Fibroblast of lung (primary cell): Measurements from ENCODE around the gene KIF26A. TPM values are rescaled to one million over a fixed set of nuclear protein-coding genes. Genes with fewer than 3 reads are reported as not detected.

Source experiments
- DNase-seq, 2 donors: peaks; one replicate each; pipeline versions ENCODE4 v3.0.0 to v3.0.0-alpha.2; 2010; ENCODE audit warnings: low read depth in 2 of 2
- H2AFZ ChIP-seq: 2 replicates; pipeline ENCODE4 v1.5.1; 2012; ENCODE audit warnings: low read length, control low read depth, inconsistent platforms
- H3K27ac ChIP-seq: 2 replicates; pipeline ENCODE4 v1.5.1; 2011; ENCODE audit warnings: low read length, control low read depth; ENCODE audit not compliant: insufficient read depth
- H3K27me3 ChIP-seq: 2 replicates; pipeline ENCODE4 v1.5.1; 2011; ENCODE audit warnings: mild to moderate bottlenecking, low read length; ENCODE audit not compliant: control insufficient read depth, insufficient read depth
- H3K36me3 ChIP-seq: 2 replicates; pipeline ENCODE4 v1.5.1; 2011; ENCODE audit warnings: low read length; ENCODE audit not compliant: control insufficient read depth, insufficient read depth
- H3K4me1 ChIP-seq: 2 replicates; pipeline ENCODE4 v1.5.1; 2011; ENCODE audit warnings: low read length; ENCODE audit not compliant: control insufficient read depth, insufficient read depth; ENCODE audit errors: extremely low read depth
- H3K4me2 ChIP-seq: 2 replicates; pipeline ENCODE4 v1.5.1; 2011; ENCODE audit warnings: low read length, control low read depth; ENCODE audit not compliant: insufficient read depth; ENCODE audit errors: extremely low read depth
- H3K4me3 ChIP-seq, 4 experiments: fragments of 200-600 bp in 1 of 4; sonication (generic) in 1 of 4; replicated peaks in 1 of 4; 2 replicates each; pipeline ENCODE4 v1.5.1; 2011 to 2016; ENCODE audit warnings: low read length in 4 of 4, low read depth in 3 of 4, mild to moderate bottlenecking in 3 of 4, control low read depth in 2 of 4, inconsistent platforms in 1 of 4, mixed read lengths in 1 of 4; ENCODE audit not compliant: insufficient read depth in 1 of 4; ENCODE audit errors: control extremely low read depth in 1 of 4
- H3K79me2 ChIP-seq: 2 replicates; pipeline ENCODE4 v1.5.1; 2012; ENCODE audit warnings: mild to moderate bottlenecking, low read length, inconsistent platforms; ENCODE audit not compliant: control insufficient read depth, insufficient read depth
- H3K9ac ChIP-seq: 2 replicates; pipeline ENCODE4 v1.5.1; 2011; ENCODE audit warnings: mild to moderate bottlenecking, low read length, control low read depth; ENCODE audit not compliant: insufficient read depth
- H3K9me3 ChIP-seq: 2 replicates; pipeline ENCODE4 v1.5.1; 2012; ENCODE audit warnings: low read depth, low read length; ENCODE audit not compliant: control insufficient read depth, insufficient read depth
- H4K20me1 ChIP-seq: 2 replicates; pipeline ENCODE4 v1.5.1; 2011; ENCODE audit warnings: low read length; ENCODE audit not compliant: control insufficient read depth, insufficient read depth; ENCODE audit errors: extremely low read depth
- CTCF ChIP-seq, 2 donors: IDR thresholded peaks in 1 of 2; conservative IDR thresholded peaks in 1 of 2; 1 replicate in 1 of 2; 2 replicates in 1 of 2; pipeline ENCODE4 v1.5.1; 2011 to 2012; ENCODE audit warnings: low read length in 2 of 2, control low read depth in 1 of 2, inconsistent platforms in 1 of 2, low read depth in 1 of 2, mild to moderate bottlenecking in 1 of 2
- EZH2 ChIP-seq: IDR thresholded peaks from 2 replicates; pipeline ENCODE4 v1.5.1; 2012; ENCODE audit warnings: low read length, control low read depth, mild to moderate bottlenecking; ENCODE audit errors: missing control alignments
- polyA plus RNA-seq, 2 donors: library from polyadenylated mRNA; depleted of rRNA in 1 of 2; stranded (reverse) in 1 of 2; unstranded in 1 of 2; fragments of >200 nt; gene quantifications; 2 replicates each; pipeline ENCODE4 v1.2.1, GENCODE V29; 2011 to 2012; ENCODE audit warnings: missing spikeins in 1 of 2
- total RNA-seq: library from RNA; depleted of rRNA; stranded (reverse); fragments of >200 nt; gene quantifications from 2 replicates; pipeline ENCODE4 v1.2.1, GENCODE V29; 2014

KIF26A gene
- total and polyA plus RNA-seq, 2 donors (not counting 1 experiment from before 2014, with no cell fraction given): 0.01 to 2.0 TPM

- Histone ChIP-seq H3K36me3 (no peaks in the 10 kb centered on the region), H2AFZ (no peak overlapping the region), H3K9me3 (no peaks in the 10 kb centered on the region), H4K20me1 (no peaks in the 10 kb centered on the region), H3K27me3 (no peaks in the 10 kb centered on the region), H3K79me2 (no peaks in the 10 kb centered on the region), H3K4me2 (no peak overlapping the region), H3K4me3 (no peak overlapping the region), H3K4me1 (no peaks in the 10 kb centered on the region), H3K27ac (no peak overlapping the region), H3K9ac (no peak overlapping the region)
- TF ChIP-seq EZH2 (no peak), CTCF (conservative IDR thresholded peaks at IDR 0.05 in 1 of 2, IDR thresholded peaks at IDR 0.05 in 1 of 2; ENCODE audit: low read depth in 1 of 2, low read length in 2 of 2) (no peak)
- no peak for DNase-seq
Observed at GRCh38 chr14:104105822-104106470, 32.4 kb upstream of the KIF26A start.

- H3K4me1 ChIP-seq: no peaks in the 10 kb centered on the region
- DNase-seq: no peak
- H4K20me1 ChIP-seq: no peaks in the 10 kb centered on the region
Observed at GRCh38 chr14:104106471-104106991, 31.9 kb upstream of the KIF26A start.

GRCh38 chr14:104107101-104107581 lies 31.2 kb upstream of the KIF26A start:
- H3K79me2 ChIP-seq: no peaks in the 10 kb centered on the region
- no peaks in the 10 kb centered on the region for H4K20me1 ChIP-seq
- H3K4me1 ChIP-seq: no peaks in the 10 kb centered on the region
- H3K9ac ChIP-seq: no peak overlapping the region
- no peak overlapping the region for H3K4me3 ChIP-seq
- TF ChIP-seq CTCF (conservative IDR thresholded peaks at IDR 0.05 in 1 of 2, IDR thresholded peaks at IDR 0.05 in 1 of 2; ENCODE audit: low read depth in 1 of 2, low read length in 2 of 2) (no peak), EZH2 (no peak)
- no peak overlapping the region for H3K4me2 ChIP-seq
- H3K9me3 ChIP-seq: no peaks in the 10 kb centered on the region
- DNase-seq: no peak
- no peaks in the 10 kb centered on the region for H3K27me3 ChIP-seq
- H2AFZ ChIP-seq: no peak overlapping the region
- H3K27ac ChIP-seq: no peak overlapping the region
- H3K36me3 ChIP-seq: no peaks in the 10 kb centered on the region

More at GRCh38 chr14:104106471-104106991, 31.9 kb upstream of the KIF26A start:
- H3K27ac ChIP-seq: no peak overlapping the region
- no peak overlapping the region for H3K4me2 ChIP-seq
- H3K36me3 ChIP-seq: no peaks in the 10 kb centered on the region
- TF ChIP-seq CTCF (conservative IDR thresholded peaks at IDR 0.05 in 1 of 2, IDR thresholded peaks at IDR 0.05 in 1 of 2; ENCODE audit: low read depth in 1 of 2, low read length in 2 of 2) (no peak), EZH2 (no peak)
- H3K27me3 ChIP-seq: no peaks in the 10 kb centered on the region
- no peak overlapping the region for H2AFZ ChIP-seq
- no peak overlapping the region for H3K4me3 ChIP-seq
- H3K79me2 ChIP-seq: no peaks in the 10 kb centered on the region
- H3K9ac ChIP-seq: no peak overlapping the region
- no peaks in the 10 kb centered on the region for H3K9me3 ChIP-seq
